Vagina (tissue), 2 donors: Measurements from ENCODE around the gene BPI. TPM values are rescaled to one million over a fixed set of nuclear protein-coding genes. Genes with fewer than 3 reads are reported as not detected.

ENCODE experiments used
- DNase-seq, 2 donors: peaks; one replicate each; pipeline ENCODE4 v3.0.0-alpha.2; 2017; ENCODE audit errors: extremely low spot score in 2 of 2
- H3K27ac ChIP-seq: fragments of 200-600 bp; sonication (generic); one replicate; pipeline ENCODE4 v1.5.1; 2019
- H3K27me3 ChIP-seq: fragments of 200-600 bp; sonication (generic); one replicate; pipeline ENCODE4 v1.5.1; 2019
- H3K36me3 ChIP-seq, 2 donors: fragments of 200-600 bp; sonication (generic); one replicate each; pipeline ENCODE4 v1.5.1; 2017 to 2019
- H3K4me1 ChIP-seq: fragments of 200-600 bp; sonication (generic); one replicate; pipeline ENCODE4 v1.5.1; 2019
- H3K4me3 ChIP-seq, 2 donors: fragments of 200-600 bp; sonication (generic); 1 replicate in 1 of 2; 2 replicates in 1 of 2; pipeline ENCODE4 v1.5.1; 2016 to 2019
- H3K9me3 ChIP-seq: fragments of 200-600 bp; sonication (generic); one replicate; pipeline ENCODE4 v1.5.1; 2019
- CTCF ChIP-seq, 3 experiments: fragments of 450-650 bp in 2 of 3; fragments of 200-600 bp in 1 of 3; sonication (generic) in 1 of 3; IDR thresholded peaks; one replicate each; pipeline ENCODE4 v1.5.1; 2017 to 2019; ENCODE audit warnings: antibody characterized with exemption in 3 of 3, mild to moderate bottlenecking in 2 of 3, moderate library complexity in 2 of 3
- POLR2A ChIP-seq, 2 donors: fragments of 450-650 bp; IDR thresholded peaks; one replicate each; pipeline ENCODE4 v1.6.1; 2017; ENCODE audit warnings: antibody characterized with exemption in 2 of 2, mild to moderate bottlenecking in 2 of 2, moderate library complexity in 2 of 2
- POLR2AphosphoS5 ChIP-seq, 2 donors: sonication (generic); formaldehyde crosslinking; IDR thresholded peaks; one replicate each; pipeline ENCODE4 v1.9.0; 2017; ENCODE audit warnings: antibody characterized with exemption in 2 of 2, mild to moderate bottlenecking in 2 of 2, low read depth in 1 of 2; ENCODE audit not compliant: insufficient read depth in 1 of 2
- intact Hi-C: fragments of 100-400 bp; cut with DNase I; formaldehyde crosslinking; loops from one replicate; pipeline ENCODE4 v1.15.1; 2023
- total RNA-seq: library from RNA; depleted of rRNA; stranded (reverse); fragments of >200 nt; gene quantifications from one replicate; pipeline ENCODE4 v1.2.3, GENCODE V29; 2016

Gene BPI
- total RNA-seq, 1 donor from 2014 or later, result not detected

- H3K27me3 ChIP-seq, result no peaks in the 10 kb centered on the region
- H3K27ac ChIP-seq, result no peak overlapping the region
- intact Hi-C loops, result loop anchor here (5.0 to 10.0 kb wide), 2 partner anchors 102 to 269 kb away; no protein-coding TSS in a partner anchor
- DNase-seq, result no peak
- no peak overlapping the region for H3K4me3 ChIP-seq
- TF ChIP-seq CTCF (IDR thresholded peaks at IDR 0.05), result no peak
- no peak for TF ChIP-seq POLR2AphosphoS5 (IDR thresholded peaks at IDR 0.05; ENCODE audit: insufficient read depth in 1 of 2, low read depth in 1 of 2)
- no peak for TF ChIP-seq POLR2A (IDR thresholded peaks at IDR 0.05)
- H3K36me3 ChIP-seq, result no peaks in the 10 kb centered on the region
- H3K9me3 ChIP-seq, result no peaks in the 10 kb centered on the region
- H3K4me1 ChIP-seq, result no peaks in the 10 kb centered on the region
These were observed 20.2 kb downstream of the BPI start for GRCh38 chr20:38324159-38324558.

- no peak for TF ChIP-seq CTCF (IDR thresholded peaks at IDR 0.05)
- TF ChIP-seq POLR2AphosphoS5 (IDR thresholded peaks at IDR 0.05; ENCODE audit: insufficient read depth in 1 of 2, low read depth in 1 of 2), result no peak
- no peak for TF ChIP-seq POLR2A (IDR thresholded peaks at IDR 0.05)
- Histone ChIP-seq H3K36me3 (no peaks in the 10 kb centered on the region), H3K4me3 (no peak overlapping the region), H3K27ac (no peak overlapping the region), H3K4me1 (no peaks in the 10 kb centered on the region), H3K9me3 (no peaks in the 10 kb centered on the region), H3K27me3 (no peaks in the 10 kb centered on the region)
- intact Hi-C loops, result loop anchor here (10.0 kb wide), 1 partner anchor 270 kb away; no protein-coding TSS in a partner anchor
- no peak for DNase-seq
These were observed 21.2 kb downstream of the BPI start for GRCh38 chr20:38325167-38325566.

- H3K9me3 ChIP-seq, result no peaks in the 10 kb centered on the region
- intact Hi-C loops, result loop anchor here (10.0 kb wide), 1 partner anchor 271 kb away; no protein-coding TSS in a partner anchor
- no peak overlapping the region for H3K4me3 ChIP-seq
- no peak overlapping the region for H3K27ac ChIP-seq
- DNase-seq, result no peak
- no peaks in the 10 kb centered on the region for H3K4me1 ChIP-seq
- no peaks in the 10 kb centered on the region for H3K36me3 ChIP-seq
- TF ChIP-seq CTCF (IDR thresholded peaks at IDR 0.05), result no peak
- no peak for TF ChIP-seq POLR2AphosphoS5 (IDR thresholded peaks at IDR 0.05; ENCODE audit: insufficient read depth in 1 of 2, low read depth in 1 of 2)
- TF ChIP-seq POLR2A (IDR thresholded peaks at IDR 0.05), result no peak
- no peaks in the 10 kb centered on the region for H3K27me3 ChIP-seq
These were observed 21.9 kb downstream of the BPI start for GRCh38 chr20:38325905-38326304.

- Histone ChIP-seq H3K27me3 (no peaks in the 10 kb centered on the region), H3K27ac (no peak overlapping the region), H3K9me3 (no peaks in the 10 kb centered on the region), H3K4me1 (no peaks in the 10 kb centered on the region), H3K4me3 (no peak overlapping the region), H3K36me3 (no peaks in the 10 kb centered on the region)
- no peak for TF ChIP-seq POLR2A (IDR thresholded peaks at IDR 0.05)
- TF ChIP-seq CTCF (IDR thresholded peaks at IDR 0.05), result no peak
- no peak for TF ChIP-seq POLR2AphosphoS5 (IDR thresholded peaks at IDR 0.05; ENCODE audit: insufficient read depth in 1 of 2, low read depth in 1 of 2)
- intact Hi-C loops, result loop anchor here (10.0 kb wide), 1 partner anchor 272 kb away; no protein-coding TSS in a partner anchor
- no peak for DNase-seq
These were observed 22.4 kb downstream of the BPI start for GRCh38 chr20:38326309-38326708.

GRCh38 chr20:38330638-38331037, 26.7 kb downstream of the BPI start:
- Histone ChIP-seq H3K4me3 (no peak overlapping the region), H3K9me3 (no peaks in the 10 kb centered on the region), H3K27ac (no peak overlapping the region), H3K36me3 (no peaks in the 10 kb centered on the region), H3K4me1 (no peaks in the 10 kb centered on the region), H3K27me3 (no peaks in the 10 kb centered on the region)
- DNase-seq, result no peak
- intact Hi-C loops, result no loop called here
- no peak for TF ChIP-seq POLR2AphosphoS5 (IDR thresholded peaks at IDR 0.05; ENCODE audit: insufficient read depth in 1 of 2, low read depth in 1 of 2)
- no peak for TF ChIP-seq CTCF (IDR thresholded peaks at IDR 0.05)
- no peak for TF ChIP-seq POLR2A (IDR thresholded peaks at IDR 0.05)
